Measurements from ENCODE around the gene TNNT3. TPM values are rescaled to one million over a fixed set of nuclear protein-coding genes. Genes with fewer than 3 reads are reported as not detected.
"Not testable (repeated sequence)": the region's sequence is repeated elsewhere in the genome, so short reads cannot be mapped to it uniquely, and the experiment has no call there.

TNNT3 gene
- total RNA-seq, 1 experiment from 2014 or later, result not detected

DNA sequence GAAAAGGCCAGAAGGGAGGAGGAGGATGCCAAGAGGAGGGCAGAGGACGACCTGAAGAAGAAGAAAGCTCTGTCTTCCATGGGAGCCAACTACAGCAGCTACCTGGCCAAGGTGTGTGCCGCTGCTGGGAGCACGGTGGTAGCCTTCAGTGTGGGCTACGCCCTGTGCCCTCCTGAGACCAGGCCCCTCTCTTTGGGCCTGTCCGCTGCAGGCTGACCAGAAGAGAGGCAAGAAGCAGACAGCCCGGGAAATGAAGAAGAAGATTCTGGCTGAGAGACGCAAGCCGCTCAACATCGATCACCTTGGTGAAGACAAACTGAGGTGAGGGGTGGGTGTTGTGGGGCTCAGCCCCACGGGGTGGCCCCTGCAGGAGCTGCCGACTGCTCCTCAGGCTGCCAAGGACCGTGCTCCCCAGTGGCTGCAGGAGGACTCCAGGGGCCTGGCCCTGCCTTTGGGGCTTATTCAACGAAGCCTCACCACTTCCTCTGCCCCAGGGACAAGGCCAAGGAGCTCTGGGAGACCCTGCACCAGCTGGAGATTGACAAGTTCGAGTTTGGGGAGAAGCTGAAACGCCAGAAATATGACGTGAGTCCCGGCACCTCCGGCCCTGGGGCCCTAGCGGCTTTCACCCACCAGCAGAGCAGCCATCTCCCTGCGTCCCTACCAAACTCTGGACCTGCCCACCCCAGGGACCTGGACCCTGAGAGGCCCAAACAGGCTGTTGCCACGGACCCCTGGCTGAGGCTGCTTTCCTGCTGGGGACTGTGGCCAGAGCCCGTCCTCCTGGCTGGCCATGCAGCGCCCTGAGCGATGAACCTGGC lies 15.0 kb downstream of the TNNT3 start:
- DNase-seq (ENCODE audit: low read depth), result no peak

DNA sequence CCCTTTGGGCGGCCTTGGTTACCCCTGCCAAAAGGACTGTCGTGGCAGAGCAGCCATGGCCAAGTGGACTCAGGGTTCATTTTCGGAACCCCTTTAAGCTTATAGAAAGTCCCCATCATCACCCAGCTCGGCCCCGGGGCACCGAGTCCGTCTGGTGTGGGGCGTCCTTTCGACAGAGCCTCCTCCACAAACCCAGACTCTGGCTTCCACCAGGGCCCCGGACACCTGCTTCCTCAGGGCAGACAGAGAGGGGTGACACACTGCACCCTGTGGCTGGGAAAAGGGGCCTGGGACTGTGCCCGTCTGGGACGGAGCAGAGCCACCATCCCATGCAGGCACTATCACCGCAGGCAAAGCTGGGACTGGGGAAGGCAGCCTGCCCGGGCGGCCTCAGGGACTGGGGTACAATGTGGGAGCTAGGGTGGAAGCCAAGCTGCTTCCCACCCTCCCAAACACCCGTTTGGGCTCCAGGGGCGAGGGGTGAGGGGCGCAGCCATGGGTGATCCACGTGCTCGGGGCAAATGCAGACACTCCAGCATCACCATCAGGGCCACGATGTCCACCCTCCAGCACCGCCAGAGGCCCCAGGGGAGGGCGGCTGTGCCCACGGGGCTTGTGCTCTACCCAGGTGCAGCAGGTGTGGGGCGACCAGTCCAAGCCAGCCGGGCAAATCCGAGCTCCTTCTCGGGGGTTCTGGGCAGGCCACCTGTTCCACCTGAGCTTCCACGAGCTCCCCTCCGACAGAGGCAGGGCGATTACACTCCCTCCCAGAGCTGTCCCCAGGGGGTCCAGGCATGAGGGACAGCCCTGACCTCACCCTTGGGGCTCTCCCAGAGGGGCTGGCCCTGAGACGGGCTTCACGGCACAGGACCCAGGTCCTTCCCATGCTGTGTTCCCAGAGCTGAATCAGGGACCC lies 15.9 kb downstream of the TNNT3 start:
- no peak for DNase-seq (ENCODE audit: low read depth)

- no peak for DNase-seq (ENCODE audit: low read depth)
These were observed 16.7 kb downstream of the TNNT3 start for GRCh38 chr11:1936072-1936780.

- no peak for DNase-seq (ENCODE audit: low read depth)
These were observed 17.5 kb downstream of the TNNT3 start for GRCh38 chr11:1936781-1937615.

GRCh38 chr11:1937616-1938342 lies 18.3 kb downstream of the TNNT3 start:
- no peak for DNase-seq (ENCODE audit: low read depth)

- DNase-seq (ENCODE audit: low read depth), result no peak
These were observed 19.0 kb downstream of the TNNT3 start for GRCh38 chr11:1938343-1939005.

GRCh38 chr11:1939006-1939625 lies 19.6 kb downstream of the TNNT3 start:
- DNase-seq (ENCODE audit: low read depth), result no peak

- not testable (repeated sequence) for DNase-seq (ENCODE audit: low read depth)
These were observed 20.3 kb downstream of the TNNT3 start for GRCh38 chr11:1939788-1940187.

DNA sequence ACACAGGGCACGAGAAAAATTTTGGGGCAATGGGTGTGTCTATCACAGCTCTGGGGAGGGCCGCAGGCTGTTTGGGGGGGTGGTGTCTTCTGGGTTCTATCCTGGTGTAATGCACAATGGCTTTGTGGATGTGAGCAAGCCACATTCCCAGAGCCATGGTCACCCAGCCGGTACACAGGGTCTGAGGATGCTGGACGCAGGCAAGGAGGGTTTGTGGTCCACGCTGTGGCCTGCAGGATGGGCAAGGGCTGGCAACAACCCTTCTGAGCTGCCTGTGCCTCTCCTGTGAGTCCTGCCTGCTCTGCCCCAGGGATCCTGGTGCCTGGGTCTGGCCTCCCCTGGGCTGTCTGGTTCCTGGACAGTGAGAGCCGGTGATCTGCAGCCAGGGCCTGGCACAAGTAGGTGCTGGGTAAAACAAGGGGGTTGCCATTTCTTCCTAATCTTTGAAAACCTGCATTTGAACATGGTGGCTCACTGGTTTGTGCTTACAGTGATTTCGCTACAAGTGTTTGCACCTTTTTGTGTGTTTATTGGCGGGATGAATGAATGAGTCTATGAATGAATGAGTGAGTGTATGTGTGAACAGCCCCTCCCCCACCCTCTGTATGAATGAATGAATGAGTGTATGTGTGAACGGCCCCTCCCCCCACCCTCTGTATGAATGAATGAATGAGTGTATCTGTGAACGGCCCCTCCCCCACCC lies 23.2 kb downstream of the TNNT3 start:
- DNase-seq (ENCODE audit: low read depth), result no peak

DNA sequence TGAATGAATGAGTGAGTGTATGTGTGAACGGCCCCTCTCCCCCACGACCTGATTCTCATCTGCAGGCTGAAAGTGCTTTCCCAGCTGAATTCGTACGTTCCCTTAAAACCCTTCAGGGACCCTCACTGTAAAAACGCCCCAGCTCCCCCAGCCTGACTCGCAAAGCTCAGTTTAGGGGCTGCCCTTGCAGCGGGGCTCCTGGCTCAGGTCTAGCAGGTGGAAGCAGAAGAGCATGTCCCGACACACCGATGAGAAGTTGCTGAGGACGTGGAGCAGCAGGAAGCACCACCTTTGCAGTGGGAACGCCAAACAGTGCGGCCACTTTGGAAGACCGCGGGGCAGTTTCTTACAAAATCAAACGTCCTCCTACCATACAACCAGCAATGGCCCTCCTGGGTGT lies 24.1 kb downstream of the TNNT3 start:
- DNase-seq (ENCODE audit: low read depth), result no peak

DNA sequence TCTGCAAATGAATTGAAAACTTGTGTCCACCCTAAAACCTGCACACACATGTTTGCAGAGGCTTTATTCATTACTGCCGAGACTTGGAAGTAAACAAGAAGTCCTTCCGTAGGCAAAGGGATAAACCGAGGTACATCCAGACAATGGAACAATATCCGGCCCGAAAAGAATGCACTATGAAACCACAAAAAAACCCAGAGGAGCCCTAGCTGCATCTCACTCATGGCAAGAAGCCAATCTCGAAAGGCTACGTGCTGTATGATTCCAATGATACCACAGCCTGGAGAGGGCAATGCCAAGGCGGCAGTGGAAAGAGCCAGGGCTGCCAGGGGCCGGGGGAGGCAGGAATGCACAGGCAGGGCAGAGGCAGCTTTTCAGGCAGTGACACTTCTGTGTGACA lies 24.5 kb downstream of the TNNT3 start:
- DNase-seq (ENCODE audit: low read depth), result peak; percentile 74

- no peak for DNase-seq (ENCODE audit: low read depth)
These were observed 27.4 kb downstream of the TNNT3 start, which contains the start of gene MRPL23 for GRCh38 chr11:1946812-1947484. TSS of gene MRPL23 (plus strand) at chr11:1947332. CDS start at chr11:1947363, 31 bp downstream.

- DNase-seq (ENCODE audit: low read depth), result no peak
These were observed 28.2 kb downstream of the TNNT3 start for GRCh38 chr11:1947592-1948237.

DNA sequence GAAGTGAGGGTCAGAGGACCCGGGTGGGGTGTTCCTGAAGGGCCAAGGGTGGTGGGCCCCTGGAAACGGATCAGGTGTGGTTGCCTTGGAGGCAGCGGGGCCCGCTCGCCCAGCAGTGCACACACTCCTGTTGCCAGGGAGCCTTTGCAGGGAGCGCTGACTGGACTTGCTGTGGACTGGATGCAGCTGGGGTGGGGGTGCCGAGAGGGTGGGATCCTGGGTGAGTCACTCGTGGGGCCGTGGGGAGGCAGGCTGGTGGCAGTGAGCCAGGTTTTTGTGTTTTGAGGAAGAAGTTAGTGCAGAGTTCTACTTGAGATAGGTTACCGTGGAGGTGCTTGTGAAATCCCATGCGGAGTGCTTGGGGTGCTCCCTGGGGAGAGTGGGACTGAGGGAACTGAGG lies 28.9 kb downstream of the TNNT3 start:
- DNase-seq (ENCODE audit: low read depth), result no peak

GRCh38 chr11:1949302-1949701 lies 29.8 kb downstream of the TNNT3 start:
- no peak for DNase-seq (ENCODE audit: low read depth)

DNA sequence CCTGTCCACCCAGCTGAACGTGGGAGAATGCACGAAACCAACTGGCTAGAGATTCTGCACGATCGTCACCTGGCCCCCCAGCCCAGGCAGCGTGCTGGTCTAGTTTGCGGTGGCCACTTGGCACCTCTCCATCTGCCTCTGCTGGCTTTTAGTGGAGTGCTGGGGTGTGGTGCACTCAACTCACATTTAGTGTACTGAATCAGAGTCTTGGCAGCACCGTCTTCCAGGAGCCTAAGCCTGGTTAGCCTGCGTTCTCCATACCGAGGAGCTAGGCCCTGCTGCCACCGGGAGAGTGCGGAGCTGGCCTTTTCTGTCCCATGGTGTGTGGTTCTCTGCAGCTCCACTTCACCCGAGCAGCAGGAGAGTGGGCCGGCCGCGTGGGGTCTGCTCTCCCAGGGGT lies 30.4 kb downstream of the TNNT3 start:
- DNase-seq (ENCODE audit: low read depth), result no peak

DNA sequence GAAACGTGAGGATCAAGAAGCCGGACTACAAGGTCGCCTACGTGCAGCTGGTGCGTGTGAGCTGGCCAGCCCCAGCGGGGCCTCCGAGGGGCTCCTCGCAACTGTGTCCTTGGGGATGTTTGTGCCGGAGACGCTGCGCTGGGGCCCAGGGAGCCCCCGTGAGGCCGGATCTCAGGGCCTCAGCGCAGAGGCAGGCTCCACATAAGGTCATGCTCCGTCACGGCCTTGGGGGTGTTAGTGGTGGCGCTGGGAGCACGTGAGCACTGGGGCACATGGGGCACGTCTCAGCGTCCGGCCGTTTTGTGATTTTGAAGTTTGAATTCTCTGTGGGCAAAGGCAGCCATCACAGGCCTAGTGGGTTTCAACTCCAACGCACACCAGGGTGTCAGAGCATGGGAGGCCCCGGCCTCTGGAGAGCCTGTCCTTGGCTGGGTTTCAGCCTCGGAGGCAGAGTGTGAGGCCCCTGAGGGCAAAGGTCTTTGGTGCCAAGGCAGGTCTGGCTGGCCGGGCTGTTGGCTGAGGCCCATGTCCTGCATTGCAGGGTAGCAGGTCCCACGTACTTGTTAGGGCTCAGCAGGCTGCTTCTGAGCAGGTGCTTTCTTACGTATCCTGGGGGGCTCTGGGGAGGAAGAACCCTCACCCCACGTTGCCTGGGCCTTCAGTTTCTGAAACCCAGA lies 33.4 kb downstream of the TNNT3 start:
- no peak for DNase-seq (ENCODE audit: low read depth)

Measured in RPMI7951 (cell line).